HG02885 (cell line): ENCODE data around the gene PDCD6IP.
"Not testable (repeated sequence)": the region's sequence is repeated elsewhere in the genome, so short reads cannot be mapped to it uniquely, and the experiment has no call there.

Experiments
- ATAC-seq: cut with Tn5 transposase; IDR thresholded peaks from one replicate; pipeline ENCODE4 v1.9.1; 2021; ENCODE audit warnings: mild to moderate bottlenecking; ENCODE audit not compliant: unreplicated experiment, poor library complexity

PDCD6IP gene

DNA sequence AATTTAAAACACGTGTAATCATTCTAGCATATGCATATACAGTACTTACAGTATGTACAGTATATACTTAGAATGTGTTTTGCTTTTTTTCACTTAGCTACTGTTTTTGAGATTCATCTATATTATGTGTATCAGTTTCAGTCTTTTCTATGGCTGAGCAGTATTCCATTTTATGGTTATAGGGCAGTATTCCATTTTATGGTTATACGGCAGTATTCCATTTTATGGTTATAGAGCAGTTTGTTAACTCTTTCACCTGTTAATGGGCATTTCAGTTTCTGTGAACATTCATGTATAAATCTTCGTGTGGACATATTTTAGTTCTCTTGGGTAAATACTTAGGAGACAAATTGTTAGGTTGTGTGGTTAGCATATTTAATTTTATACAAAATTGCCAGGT lies 40.9 kb downstream of the PDCD6IP start:
- no peak for ATAC-seq

DNA sequence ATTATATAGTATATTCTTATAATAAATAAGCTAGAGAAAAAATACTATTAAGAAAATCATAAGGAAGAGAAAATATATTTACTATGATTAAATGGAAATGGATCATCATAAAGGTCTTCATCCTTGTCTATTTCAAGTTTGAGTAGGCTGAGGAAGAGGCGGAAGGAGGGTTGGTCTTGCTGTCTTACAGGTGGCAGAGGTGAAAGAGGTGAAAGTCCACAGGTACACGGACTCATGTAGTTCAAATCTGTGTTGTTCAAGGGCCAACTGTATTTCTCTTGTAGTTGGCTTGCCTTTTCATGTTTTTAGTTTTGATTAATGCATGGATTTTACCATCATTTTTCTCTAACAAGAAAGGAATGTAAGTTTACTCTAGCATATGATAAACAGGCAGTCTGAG lies 41.7 kb downstream of the PDCD6IP start:
- no peak for ATAC-seq

DNA sequence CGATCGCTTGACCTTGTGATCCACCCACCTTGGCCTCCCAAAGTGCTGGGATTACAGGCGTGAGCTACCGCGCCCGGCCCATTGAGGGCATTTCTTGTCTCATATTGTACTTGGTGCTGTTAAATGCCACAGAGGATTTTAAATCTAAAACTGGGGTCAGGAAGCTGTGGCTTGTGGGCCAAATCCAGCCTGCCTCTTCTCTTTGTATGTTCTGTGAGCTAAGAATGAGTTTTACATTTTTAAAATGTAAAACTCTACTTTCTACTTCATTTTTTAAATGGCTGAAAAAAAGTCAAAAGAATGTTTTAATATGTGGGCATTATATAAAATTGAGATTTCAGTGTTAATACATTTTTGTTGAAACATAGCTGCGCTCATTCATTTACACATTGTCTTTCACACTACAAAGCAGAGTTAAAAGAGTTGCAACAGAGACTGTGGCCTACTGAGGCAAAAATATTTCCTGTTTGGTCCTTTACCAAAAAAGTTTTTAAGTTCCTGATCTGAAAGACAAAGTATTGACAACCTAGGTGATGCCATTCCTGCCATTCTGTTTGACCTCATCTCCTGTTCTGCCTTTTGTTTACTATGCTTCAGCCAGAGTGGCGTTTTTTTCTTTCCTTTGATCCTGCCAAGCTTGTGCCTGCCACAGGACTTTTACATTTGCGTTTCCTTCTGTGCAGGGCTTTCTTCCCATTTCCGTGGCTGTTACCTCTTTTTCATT lies 50.4 kb downstream of the PDCD6IP start:
- ATAC-seq, result no peak

DNA sequence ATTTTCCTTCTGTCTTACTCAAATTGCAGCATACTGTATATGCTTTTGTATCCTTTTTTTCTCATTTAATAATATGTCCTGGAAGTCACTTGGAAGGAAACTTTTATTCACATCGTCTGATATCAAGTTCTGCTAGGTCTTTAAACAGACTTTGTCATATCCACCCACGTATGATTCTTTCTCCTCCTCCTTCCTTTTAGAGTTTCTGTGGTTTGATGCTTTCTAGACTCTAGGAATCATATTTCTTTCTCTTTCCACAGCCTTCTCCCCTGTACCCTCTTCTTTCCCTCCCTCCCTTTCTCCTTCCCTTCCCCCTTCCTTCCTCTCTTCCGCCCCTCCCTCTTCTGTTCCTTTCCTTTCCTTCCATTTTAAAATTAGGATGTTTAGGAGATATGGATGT lies 52.2 kb downstream of the PDCD6IP start:
- not testable (repeated sequence) for ATAC-seq

DNA sequence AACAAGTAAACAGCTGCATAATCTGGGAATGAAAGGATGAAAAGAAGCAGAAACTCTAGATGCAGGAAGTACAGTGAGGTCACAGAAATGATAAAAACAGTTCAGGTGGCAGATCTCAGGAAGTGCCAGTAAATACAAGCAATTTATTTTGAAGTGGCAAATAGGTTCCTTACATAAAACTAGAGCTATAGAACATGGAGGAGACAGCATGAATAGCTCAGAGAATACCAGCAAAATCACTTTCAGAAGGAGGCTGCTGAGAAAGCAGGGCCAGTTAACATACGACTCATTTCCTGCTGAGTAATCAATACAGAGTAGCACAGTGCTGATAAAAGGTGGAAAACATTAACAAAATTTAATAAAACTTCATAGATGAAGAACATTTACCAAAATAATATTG lies 57.0 kb downstream of the PDCD6IP start:
- not testable (repeated sequence) for ATAC-seq

DNA sequence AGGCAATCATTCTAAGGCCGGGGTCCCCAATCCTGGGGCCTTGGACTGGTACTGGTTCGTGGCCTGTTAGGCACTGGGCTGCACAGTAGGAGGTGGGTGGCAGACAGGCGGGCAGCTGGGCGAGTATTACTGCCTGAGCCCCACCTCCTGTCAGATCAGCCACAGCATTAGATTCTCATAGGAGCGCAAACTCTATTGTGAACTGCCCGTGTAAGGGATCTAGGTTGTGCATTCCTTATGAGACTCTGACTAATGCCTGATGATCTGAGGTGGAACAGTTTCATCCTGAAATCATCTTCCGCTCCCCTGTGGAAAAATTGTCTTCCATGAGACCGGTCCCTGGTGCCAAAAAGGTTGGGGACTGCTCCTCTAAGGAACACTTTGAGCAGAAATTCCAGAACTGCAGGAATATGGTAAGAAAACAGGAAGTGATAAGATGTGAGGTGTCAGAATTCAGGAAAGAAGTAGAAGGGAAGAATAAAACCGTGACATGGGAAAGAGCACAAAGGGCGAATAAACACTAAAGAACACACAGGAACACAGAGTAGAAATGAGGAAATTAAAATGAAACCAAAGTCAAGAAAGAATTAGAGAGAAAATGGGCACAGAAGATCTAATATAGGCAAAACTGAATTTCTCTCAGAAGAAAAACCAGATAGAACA lies 57.6 kb downstream of the PDCD6IP start:
- no peak for ATAC-seq

DNA sequence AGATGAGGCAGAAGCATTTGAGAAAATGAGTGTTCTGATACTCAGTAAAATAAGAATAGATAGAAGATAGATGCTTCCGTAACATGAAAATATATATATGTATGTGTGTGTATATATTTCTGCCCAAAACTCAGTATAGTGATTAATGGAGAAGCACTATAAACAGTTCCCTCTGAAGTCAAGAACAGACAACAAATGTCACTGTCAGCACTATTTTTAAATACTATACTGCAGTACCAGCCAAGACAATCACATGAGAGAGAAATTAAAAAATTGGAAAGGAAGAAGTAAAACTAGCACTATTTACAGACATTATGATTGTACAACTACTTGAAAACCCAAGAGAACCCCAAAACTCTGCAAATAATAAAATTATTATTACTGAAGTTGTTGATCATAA lies 59.3 kb downstream of the PDCD6IP start:
- not testable (repeated sequence) for ATAC-seq

DNA sequence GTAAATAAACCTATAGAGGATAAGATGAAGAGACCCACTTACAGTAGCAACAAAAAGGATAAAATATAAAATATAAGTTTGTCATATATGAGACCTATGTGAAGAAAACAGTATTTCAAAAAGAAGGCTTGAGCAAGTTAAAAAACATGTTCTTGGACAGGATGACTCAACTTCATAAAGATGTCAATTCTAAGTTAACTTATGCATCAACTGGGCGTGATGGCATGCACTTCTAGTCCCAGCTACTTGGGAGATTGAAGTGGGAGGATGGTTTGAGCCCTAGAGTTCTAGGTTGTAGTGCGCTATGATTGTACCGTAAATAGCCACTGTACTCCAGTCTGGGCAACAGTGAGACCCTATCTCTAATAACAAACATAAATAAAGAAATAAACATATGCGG lies 59.7 kb downstream of the PDCD6IP start:
- no peak for ATAC-seq

DNA sequence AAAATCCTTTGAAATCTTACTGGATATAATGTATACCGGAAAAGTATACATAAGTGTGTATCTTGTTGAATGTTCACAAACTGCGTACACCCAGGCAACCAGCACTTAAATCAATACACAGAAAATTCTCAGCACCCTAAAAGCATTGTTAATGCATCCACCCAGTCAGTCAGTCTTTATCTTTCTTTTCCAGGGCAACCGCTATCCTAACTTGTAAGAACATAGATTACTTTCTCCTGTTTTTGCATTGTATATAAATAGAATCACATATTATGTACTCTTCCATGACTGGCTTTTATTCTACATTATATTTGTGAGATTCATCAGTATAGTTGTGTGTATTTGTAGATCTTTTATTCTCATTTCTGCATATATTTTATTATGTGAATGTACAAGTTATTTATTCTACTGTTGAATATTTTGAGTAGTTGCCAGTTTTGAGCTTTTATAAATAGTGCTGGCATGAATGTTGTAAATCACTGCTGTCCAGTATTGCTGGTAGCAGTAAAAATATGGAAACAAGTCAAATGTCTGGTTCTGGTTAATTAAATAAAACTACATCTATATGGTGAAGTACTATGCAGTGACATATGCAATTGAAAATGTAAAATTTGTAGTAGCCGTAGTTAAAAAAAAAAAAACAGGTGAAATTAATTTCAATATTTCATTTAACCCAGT lies 62.1 kb downstream of the PDCD6IP start:
- ATAC-seq, result no peak

DNA sequence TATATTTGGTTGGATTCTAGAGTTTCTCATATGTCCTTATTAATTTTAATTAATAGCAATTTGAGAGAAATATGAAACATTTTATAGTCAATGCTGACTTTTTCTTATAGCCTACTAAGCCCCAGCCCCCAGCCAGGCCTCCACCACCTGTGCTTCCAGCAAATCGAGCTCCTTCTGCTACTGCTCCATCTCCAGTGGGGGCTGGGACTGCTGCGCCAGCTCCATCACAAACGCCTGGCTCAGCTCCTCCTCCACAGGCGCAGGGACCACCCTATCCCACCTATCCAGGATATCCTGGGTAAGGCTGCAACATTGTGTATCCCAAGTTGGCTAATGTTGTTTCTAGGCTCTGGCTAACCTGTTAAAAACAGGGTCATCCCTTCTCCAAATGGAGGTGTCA lies 66.7 kb downstream of the PDCD6IP start:
- ATAC-seq, result no peak

DNA sequence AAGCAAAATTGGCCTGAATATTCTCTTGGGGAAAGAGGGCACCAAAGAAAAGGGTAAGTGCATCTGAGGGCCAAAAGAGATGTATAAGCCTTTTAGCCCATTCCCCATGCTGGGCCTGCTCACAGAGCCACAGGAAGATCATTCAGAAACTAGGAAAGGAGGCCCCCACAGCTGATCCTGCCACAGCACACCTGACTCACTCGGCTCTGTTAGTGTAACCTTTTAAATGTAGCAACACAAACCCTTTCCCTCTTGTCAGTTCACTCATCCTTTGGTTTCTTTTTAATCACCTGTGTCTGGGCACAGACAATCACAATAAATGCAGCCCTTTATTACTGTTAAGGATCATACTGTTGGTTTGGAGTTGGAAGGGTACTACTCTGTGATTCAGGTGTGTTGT lies 69.9 kb downstream of the PDCD6IP start:
- ATAC-seq, result peak; percentile 34

DNA sequence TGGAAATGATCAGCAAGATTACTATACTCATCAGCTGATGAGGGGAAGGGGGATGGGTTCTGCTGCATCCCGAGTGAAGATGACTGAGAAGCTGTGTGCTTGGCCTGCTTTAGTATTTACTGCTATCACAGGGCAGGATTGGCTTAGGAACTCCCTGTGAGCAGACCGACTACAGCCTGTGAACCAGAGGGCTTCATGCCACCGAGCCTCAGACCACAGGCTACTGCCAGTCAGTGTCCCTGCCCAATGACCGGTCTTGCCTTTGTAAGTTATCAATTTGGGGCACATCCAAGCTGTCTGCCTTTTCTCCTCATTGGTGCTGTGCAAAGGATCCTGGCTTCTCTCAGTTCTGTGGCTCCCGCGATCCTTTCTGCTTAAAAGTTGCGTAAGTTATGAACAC lies 71.5 kb downstream of the PDCD6IP start:
- ATAC-seq, result no peak

DNA sequence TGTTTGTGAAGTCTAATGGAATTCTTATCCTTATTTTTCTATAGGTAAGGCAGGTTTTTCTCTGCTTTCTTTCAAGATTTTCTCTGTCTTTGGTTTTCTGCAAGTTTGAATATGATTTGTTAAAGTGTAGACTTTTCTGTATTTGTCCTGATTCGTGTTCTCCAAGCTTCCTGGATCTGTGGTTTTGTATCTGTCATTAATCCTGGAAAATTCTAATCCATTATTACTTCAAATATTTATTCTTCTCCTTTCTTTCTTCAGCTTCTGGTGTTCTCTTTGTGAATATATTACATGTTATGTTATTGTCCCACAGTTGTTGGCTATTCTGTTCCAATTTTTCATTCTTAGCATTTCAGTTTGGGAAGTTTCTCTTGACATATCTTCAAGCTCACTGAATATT lies 76.4 kb downstream of the PDCD6IP start:
- no peak for ATAC-seq

DNA sequence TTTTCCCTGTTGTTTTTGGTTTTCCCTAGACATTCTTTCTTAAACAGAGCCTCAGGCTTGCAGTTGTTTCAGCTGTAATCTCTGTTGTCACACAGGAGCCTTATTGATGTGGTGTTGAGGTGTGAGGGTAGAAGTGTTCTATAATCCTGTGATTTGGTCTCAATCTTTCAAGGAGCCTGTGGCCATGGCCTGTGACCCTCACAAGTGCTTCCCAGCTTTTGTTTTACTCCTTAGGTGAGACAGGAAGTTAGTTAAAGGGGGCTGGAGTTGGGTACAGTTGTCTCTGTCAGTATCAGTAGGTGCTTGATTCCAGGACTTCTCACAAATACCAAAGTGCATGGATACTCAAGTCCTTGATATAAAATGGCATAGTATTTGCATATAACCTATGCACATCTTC lies 77.2 kb downstream of the PDCD6IP start:
- ATAC-seq, result no peak

DNA sequence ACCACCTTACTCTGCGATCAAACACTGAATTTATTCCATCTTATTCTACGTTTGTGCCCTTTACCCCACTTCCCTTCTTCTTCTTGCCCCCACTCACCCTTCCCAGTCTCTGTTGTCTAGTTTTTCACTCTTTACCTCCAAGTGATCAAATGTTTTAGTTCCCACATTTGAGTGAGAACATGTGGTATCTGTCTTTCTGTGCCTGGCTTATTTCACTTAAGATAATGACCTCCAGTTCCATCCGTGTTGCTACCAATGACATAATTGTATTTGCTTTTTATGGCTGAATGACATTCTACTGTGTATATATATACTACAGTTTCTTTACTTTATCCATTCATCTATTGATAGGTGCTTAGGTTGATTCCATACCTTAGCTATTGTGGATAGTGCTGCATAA lies 78.8 kb downstream of the PDCD6IP start:
- no peak for ATAC-seq

DNA sequence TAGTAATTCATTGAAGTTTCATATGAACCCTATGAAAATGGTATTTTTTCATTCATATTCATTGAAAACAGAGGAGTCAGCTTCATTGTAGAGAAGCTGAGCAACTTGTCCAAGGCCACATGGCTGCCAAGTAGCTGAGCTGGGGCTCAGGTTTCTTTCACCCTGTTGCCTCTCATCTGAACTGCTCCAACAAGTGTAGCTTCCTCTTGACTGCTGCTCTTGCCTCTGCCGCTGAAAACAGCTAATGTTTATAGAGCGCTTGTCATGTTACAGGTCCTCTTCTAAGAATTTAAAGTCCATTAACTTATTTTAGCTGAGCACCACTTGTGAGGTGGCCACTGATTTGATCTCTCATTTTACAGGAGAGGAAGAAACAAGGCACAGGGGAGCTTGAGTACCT lies 81.1 kb downstream of the PDCD6IP start:
- no peak for ATAC-seq

DNA sequence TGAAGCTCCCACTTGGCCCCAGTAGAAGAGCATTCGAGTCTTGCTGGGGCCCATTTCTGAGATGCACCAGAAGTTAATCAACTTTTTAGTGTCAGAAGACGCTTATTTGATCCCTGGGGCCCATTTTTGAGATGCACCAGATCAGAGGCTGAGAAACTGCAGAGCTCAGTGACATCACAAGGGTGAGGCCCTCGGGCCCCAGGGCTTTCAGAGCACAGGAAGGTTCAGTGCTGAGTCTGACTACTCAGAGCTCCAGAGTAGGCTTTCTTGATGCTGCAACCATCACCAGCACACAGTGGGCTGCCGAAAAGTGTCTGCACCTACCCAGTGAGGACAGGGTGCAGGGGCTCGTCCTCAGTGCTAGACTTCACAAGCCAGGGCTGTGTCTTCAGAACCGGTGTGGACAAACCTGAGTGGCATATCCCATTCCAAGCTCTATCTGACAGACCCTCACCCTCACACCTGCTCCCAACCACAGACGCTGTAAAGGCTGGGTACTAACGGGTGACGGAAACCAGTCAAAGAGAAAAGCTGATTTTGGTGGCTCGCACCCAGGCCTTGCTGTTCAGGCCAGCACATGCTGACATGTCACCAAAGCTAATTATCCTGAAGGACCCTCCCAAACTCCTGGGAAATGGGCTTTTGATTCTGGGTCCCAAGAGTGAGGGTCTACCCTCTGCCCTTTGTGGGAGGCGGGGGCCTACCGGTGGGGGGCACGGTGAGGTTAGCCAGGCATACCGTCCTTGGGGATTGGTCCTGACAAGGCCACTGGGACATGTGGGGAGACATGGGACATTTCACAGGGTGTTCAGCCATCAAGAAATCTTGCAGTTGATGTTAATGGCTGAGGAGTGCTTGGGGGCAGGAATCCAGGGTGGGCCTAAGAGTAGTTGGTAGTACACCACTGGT lies 83.0 kb downstream of the PDCD6IP start:
- no peak for ATAC-seq

DNA sequence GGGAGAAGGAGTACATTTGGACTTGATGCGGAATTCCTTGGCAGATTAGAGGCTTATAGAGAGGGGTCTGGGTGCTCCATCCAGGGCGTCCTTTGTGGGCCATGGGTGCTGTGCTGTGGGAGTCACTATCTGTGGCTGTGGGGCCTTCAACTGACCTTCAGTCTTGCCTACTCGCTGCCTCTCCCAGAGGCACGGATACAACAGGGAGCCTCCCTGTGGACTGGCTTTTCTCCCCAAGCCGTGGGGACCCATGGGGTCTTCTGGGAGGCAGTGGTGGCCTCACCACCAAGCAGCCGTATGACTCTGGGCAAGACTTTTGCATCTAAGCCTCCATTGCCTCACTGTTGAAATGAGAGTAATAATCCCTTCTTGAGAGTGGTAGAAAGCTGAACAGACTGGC lies 83.9 kb downstream of the PDCD6IP start:
- no peak for ATAC-seq

DNA sequence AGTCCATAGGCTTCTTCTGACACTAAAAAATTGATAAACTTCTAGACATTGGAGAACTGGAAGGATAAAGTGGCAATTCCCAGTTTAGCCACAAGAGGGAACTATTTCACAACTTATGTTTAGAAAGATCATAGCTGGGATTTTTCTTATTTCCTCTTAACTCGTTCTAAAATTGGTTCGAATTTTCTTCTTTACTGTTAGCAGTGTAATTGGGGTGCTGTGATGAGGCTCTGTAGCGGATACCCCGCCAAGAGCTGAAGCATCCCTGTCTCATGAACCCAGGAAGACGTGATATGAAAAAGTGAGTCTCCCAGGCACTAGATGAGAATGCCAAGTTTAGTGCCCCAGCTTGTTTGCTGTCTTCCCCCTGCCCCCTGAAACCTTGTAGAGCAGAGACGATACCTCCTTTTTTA lies 85.1 kb downstream of the PDCD6IP start:
- ATAC-seq, result peak; percentile 38

DNA sequence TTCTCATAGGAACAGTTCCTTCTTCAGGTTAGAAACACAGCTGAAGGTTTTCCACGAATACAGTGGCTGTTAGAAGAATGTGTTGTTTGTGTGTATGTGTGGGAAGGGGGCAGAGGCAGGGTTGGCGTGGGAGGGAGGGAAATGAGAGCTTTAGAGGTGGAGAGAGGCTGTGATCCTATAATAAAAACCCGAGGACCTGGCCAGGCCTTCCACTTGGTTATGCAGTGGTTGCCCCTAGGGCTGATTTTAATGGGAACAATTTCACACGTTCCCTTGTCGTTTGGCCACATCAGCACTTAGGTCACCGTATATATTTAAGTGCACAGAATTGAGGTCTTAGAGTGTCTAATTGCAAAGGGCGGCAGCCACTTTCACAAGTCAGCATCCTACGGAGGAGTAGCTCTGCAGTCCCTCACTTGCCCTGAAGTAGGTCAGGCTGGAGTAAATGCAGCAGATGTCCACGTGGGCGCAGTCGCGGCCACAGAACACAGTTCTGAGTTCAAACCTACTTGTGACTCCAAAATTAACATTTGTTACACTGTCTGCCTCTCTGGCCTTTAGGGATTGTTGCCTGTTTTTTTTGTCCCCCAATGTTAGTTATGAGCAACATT lies 85.6 kb downstream of the PDCD6IP start:
- ATAC-seq, result peak; percentile 77
